ENCODE data around the gene TYW1.
"Not testable (repeated sequence)": the region's sequence is repeated elsewhere in the genome, so short reads cannot be mapped to it uniquely, and the experiment has no call there.

DNA sequence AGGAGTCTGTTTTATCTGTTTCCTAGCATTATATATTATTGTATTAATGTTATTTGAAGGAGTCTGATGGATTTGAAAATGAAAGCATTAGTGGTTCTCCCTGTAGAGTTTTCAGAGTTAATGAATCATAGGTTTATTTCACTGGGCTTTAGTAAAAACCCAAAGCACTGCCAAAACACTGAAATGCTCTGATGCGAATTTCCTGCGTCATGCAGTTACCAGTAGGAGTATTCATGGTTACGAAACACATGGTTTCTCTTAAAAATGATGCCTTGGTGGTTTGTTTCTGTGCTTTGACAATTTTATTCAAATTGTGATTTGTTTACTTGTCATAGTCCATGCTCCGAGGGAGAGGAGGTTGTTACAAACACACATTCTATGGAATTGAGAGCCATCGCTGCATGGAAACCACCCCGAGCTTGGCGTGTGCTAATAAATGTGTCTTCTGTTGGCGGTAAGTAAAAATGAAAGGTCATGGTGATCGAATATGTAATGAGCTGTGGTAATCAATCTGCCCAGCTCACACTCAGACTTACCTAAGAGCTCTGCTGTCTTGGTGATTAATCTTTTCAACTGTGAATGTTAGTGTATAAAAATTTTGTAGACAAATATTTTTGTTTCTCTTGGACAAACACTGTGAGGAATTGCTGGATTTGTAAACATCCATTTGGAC is 70.5 kb downstream of the TYW1 start:
- TF ChIP-seq POLR2A (IDR thresholded peaks at IDR 0.05; ENCODE audit: low read length); GATA1 (IDR thresholded peaks at IDR 0.05; ENCODE audit: low read depth, low read length): not testable (repeated sequence)

Measured in erythroblast (primary cell).